Neural crest cell (in vitro differentiated cells): Measurements from ENCODE around the gene MRPL55. TPM values are rescaled to one million over a fixed set of nuclear protein-coding genes. Genes with fewer than 3 reads are reported as not detected.

ENCODE experiments used
- DNase-seq: peaks from one replicate; pipeline ENCODE4 v3.0.0; 2021; ENCODE audit warnings: low read depth, mixed read lengths, low spot score
- H3K27ac Mint-ChIP-seq: one replicate; pipeline ENCODE4 v1.8.0; 2021; ENCODE audit warnings: mild to moderate bottlenecking, mixed read lengths; ENCODE audit not compliant: unreplicated experiment
- H3K27me3 Mint-ChIP-seq: 2 replicates; pipeline ENCODE4 v1.8.0; 2021; ENCODE audit warnings: low read depth, mild to moderate bottlenecking, mixed read lengths
- H3K36me3 Mint-ChIP-seq: 2 replicates; pipeline ENCODE4 v1.8.0; 2021; ENCODE audit warnings: low read depth, mild to moderate bottlenecking, mixed read lengths
- H3K4me1 Mint-ChIP-seq: 2 replicates; pipeline ENCODE4 v1.8.0; 2021; ENCODE audit warnings: mixed read lengths
- H3K4me3 Mint-ChIP-seq: one replicate; pipeline ENCODE4 v1.8.0; 2021; ENCODE audit warnings: mild to moderate bottlenecking, mixed read lengths
- H3K9me3 Mint-ChIP-seq: 2 replicates; pipeline ENCODE4 v1.8.0; 2021; ENCODE audit warnings: mixed read lengths
- total RNA-seq: library from RNA; stranded (reverse); gene quantifications from 2 replicates; pipeline ENCODE4 v1.2.1, GENCODE V29; 2021
- TF ChIP-seq, protein P1 (sequence below): fragments of 200-600 bp; sonication (generic); conservative IDR thresholded peaks from 2 replicates; pipeline ENCODE4 v1.5.0; 2021; ENCODE audit warnings: antibody characterized with exemption, mild to moderate bottlenecking

MRPL55 gene
- total RNA-seq, 1 donor from 2014 or later, result 67.3 TPM

DNA sequence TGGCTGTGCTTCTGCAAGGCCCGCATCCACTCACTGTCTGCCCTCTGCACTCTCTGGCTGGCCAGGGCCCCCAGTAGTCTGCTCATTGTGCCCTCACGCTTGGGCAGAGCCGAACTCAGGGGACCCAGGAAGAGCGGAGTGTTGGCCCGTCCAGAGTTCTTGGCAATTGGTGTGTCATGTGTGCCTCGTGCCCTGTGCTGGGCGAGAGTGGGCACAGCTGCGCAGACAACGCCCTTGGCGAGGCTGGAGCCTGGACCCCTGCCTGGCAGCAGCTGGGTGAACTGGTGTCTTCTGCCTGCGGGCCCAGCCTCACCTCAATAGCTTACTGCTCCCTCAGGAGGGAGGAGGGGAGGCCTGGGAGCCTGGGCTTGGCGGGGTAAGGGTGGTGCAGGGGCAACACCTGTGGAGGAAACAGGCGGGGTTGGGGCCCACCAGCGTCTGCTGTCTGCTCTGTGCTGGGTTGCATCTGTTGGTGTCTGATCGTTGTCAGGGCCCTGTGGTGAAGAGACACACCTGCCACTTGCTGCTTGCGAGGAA, 33.1 kb upstream of the MRPL55 start:
- H3K9me3 Mint-ChIP-seq, result no peaks in the 10 kb centered on the region
- peaks cover 23% of the 10 kb centered on the region for H3K27me3 Mint-ChIP-seq
- peaks cover 17% of the 10 kb centered on the region for H3K4me1 Mint-ChIP-seq
- no peak for DNase-seq
- H3K36me3 Mint-ChIP-seq, result no peaks in the 10 kb centered on the region
- TF ChIP-seq, protein P1, sequence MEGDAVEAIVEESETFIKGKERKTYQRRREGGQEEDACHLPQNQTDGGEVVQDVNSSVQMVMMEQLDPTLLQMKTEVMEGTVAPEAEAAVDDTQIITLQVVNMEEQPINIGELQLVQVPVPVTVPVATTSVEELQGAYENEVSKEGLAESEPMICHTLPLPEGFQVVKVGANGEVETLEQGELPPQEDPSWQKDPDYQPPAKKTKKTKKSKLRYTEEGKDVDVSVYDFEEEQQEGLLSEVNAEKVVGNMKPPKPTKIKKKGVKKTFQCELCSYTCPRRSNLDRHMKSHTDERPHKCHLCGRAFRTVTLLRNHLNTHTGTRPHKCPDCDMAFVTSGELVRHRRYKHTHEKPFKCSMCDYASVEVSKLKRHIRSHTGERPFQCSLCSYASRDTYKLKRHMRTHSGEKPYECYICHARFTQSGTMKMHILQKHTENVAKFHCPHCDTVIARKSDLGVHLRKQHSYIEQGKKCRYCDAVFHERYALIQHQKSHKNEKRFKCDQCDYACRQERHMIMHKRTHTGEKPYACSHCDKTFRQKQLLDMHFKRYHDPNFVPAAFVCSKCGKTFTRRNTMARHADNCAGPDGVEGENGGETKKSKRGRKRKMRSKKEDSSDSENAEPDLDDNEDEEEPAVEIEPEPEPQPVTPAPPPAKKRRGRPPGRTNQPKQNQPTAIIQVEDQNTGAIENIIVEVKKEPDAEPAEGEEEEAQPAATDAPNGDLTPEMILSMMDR, result no peak
- H3K4me3 Mint-ChIP-seq, result peak overlapping the region; percentile 49
- no peak overlapping the region for H3K27ac Mint-ChIP-seq

DNA sequence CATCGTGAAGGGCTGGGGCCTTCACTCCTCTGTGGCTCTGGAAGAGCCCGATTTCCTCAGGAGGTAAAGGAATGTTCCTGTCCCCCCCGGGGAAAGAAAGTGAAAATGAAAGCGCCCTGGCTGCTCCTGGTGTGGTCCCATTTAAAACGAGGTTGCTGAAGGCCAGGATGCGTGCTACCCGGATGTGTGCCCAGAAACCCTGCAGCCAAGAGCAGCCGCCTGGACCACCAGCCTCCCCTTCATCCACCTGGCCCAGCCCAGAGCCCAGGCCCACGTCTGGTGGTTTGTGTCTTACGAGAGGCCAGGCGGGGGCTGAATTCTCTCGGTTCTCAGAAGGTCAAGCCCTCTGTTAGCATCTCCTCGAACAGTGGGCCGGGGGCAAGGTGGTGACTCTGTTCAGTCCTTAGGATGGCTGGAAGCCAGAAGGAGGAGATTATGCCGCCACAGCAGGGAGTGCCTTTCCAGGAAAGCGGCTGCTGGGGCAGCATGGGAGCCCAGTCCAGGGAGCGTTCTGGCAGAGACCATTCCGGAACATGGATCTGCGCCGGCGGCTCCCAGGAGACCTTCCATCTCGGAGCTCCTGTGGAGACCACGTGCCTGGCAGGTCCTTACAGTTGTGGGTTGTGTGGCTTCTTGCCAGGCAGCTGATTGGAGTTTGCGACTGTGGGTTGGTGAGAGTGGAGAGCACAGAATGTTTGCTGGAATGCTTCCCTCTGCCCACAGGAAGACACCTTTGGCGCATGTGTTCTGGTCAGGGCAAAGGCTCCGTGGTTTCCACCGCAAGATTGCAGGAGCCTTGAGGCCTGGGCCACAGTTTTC, 32.3 kb upstream of the MRPL55 start:
- no peak for DNase-seq
- TF ChIP-seq, protein P1, result no peak
- no peaks in the 10 kb centered on the region for H3K36me3 Mint-ChIP-seq
- peaks cover 17% of the 10 kb centered on the region for H3K4me1 Mint-ChIP-seq
- H3K9me3 Mint-ChIP-seq, result no peaks in the 10 kb centered on the region
- peak overlapping the region; percentile 81 for H3K27ac Mint-ChIP-seq
- peak overlapping the region; percentile 93 for H3K4me3 Mint-ChIP-seq
- peaks cover 31% of the 10 kb centered on the region for H3K27me3 Mint-ChIP-seq

DNA sequence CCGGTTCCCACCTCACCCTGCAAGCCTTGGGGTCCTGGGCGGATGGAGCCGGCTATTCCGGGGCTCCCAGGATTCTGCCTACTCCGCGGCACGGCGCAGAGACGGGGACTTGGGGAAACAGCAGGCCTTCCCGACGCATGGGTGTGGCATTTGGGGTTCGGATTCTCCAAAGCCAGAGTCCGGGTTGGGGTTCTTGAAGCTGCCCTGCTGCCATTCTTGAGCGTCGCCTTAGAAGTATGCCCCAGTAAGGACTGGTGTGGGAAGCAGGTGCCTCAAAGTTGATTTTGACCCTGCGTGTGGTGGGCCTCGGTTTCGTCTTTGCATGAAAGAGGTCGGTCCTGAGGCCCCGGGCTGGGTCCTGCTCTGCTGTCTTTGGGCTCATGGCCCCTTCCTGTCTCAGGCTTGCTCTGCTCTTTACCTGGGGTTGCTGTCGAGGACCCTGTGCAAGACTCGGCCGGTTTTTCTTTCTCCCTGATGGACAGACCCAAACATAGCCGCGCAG, 31.7 kb upstream of the MRPL55 start:
- Mint-ChIP-seq H3K4me1 (peaks cover 17% of the 10 kb centered on the region), H3K9me3 (no peaks in the 10 kb centered on the region), H3K4me3 (peak overlapping the region; percentile 93), H3K27me3 (peaks cover 37% of the 10 kb centered on the region), H3K36me3 (no peaks in the 10 kb centered on the region), H3K27ac (peak overlapping the region; percentile 81)
- DNase-seq, result no peak
- TF ChIP-seq, protein P1, result no peak

DNA sequence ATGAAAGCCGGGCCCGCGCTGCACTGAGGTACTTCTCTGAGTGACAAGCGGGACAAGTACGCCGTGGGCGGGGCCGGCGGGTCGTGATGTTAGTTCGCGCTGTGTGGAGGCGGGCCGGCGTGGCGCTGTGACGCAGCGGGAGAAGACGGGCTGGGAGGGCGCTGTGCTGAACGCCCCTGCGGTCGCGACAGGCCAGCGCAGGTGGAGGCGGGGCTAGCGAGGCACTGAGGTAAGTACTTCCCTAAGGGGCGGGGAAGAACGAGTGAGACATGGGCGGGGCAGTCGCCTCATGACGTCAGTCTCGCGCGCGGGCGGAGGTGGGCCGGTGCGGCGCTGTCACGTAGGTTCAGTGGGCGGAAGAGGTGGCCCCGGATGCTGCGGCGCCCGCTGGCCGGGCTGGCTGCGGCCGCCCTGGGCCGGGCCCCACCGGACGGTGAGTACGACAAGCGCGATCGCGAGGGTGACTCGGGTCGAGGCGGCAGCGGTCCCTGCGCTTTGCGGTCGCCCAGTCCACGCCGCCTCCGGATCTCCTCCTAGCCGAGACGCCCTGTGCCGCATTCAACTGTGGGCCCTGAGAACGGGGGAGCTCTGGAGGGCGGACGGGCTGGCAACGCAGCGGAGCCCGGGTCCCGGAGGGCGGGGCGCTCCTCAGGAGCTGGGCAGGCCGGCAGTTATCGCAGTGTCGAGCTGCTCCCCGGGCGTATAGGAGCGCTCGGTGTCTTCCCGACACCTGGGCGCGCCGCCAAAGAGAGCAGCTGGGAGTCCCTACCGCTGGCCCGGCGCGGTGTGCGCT, 31.0 kb upstream of the MRPL55 start, which contains the start of gene GUK1:
Gene GUK1, plus strand, starts transcription at position 349 of the 793 bp plus-strand sequence. Its CDS starts 24 bp downstream, at position 373.
- Mint-ChIP-seq H3K9me3 (no peaks in the 10 kb centered on the region), H3K4me1 (peaks cover 17% of the 10 kb centered on the region), H3K36me3 (no peaks in the 10 kb centered on the region), H3K4me3 (peak within 1 kb of the TSS; percentile 93), H3K27ac (peak within 1 kb of the TSS; percentile 81), H3K27me3 (peaks cover 44% of the 10 kb centered on the region)
- peak; percentile 98 for DNase-seq
- TF ChIP-seq, protein P1, result peak; percentile 45

DNA sequence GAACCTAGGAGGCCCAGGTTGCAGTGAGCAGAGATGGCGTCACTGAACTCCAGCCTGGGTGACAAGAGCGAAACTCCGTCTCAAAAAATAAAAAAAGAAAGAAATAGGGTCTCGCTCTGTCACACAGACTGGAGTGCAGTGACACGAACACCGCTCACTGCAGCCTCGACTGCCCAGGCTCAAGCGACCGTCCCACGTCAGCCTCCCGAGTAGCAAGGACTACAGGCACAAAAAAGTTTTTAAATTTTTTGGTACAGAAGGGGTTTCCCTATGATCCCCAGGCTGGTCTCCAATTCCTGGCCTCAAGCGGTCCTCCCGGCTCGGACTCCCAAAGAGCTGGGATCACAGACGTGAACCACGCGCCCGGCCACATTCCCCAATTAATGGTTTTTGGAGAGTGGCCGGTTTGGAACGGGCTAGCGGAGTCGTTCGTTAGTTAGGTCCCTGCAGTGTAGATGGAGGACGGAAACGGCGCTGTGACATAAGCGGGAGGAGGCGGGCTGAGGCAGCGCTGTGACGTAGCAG, 30.4 kb upstream of the MRPL55 start:
- DNase-seq, result no peak
- Mint-ChIP-seq H3K4me3 (peak overlapping the region; percentile 93), H3K4me1 (peaks cover 17% of the 10 kb centered on the region), H3K9me3 (no peaks in the 10 kb centered on the region), H3K27me3 (peaks cover 50% of the 10 kb centered on the region), H3K27ac (peak overlapping the region; percentile 75), H3K36me3 (no peaks in the 10 kb centered on the region)
- TF ChIP-seq, protein P1, result no peak
